Measurements from ENCODE around the gene SLC39A1. TPM values are rescaled to one million over a fixed set of nuclear protein-coding genes. Genes with fewer than 3 reads are reported as not detected.

Gene SLC39A1
- total RNA-seq, 1 experiment from 2014 or later = 226 TPM

Small RNA genes within 50 kb of the gene (small RNA-seq; reads per million reads assigned to genes)
- not detected for gene MIR6737

Other genes starting within 250 kb of the SLC39A1 start
- 23.4 and 28.9 TPM in 2 replicates for gene INTS3, start 235.5 kb downstream of the SLC39A1 start, total RNA-seq (2014; rRNA removed; shearing (Covaris generic))
- 13.8 and 14.7 TPM in 2 replicates for gene SLC27A3, start 188.1 kb downstream of the SLC39A1 start, total RNA-seq (2014; rRNA removed; shearing (Covaris generic))
- 4.2 and 5.1 TPM in 2 replicates for gene GATAD2B, start 40.6 kb downstream of the SLC39A1 start, total RNA-seq (2014; rRNA removed; shearing (Covaris generic))
- gene DENND4B, start 16.8 kb downstream of the SLC39A1 start, total RNA-seq (2014; rRNA removed; shearing (Covaris generic)) = 33.9 and 36.5 TPM in 2 replicates
- 15.5 and 16.5 TPM in 2 replicates for gene CRTC2, start 4.9 kb downstream of the SLC39A1 start, total RNA-seq (2014; rRNA removed; shearing (Covaris generic))
- gene CREB3L4, start 4.4 kb upstream of the SLC39A1 start, total RNA-seq (2014; rRNA removed; shearing (Covaris generic)) = 23.2 and 24.7 TPM in 2 replicates
- 281 and 318 TPM in 2 replicates for gene JTB, start 14.1 kb upstream of the SLC39A1 start, total RNA-seq (2014; rRNA removed; shearing (Covaris generic))
- 8.0 and 8.3 TPM in 2 replicates for gene RAB13, start 22.8 kb upstream of the SLC39A1 start, total RNA-seq (2014; rRNA removed; shearing (Covaris generic))
- gene RPS27, start 27.2 kb upstream of the SLC39A1 start, total RNA-seq (2014; rRNA removed; shearing (Covaris generic)) = 2,063 and 2,282 TPM in 2 replicates
- not detected in 2 replicates for gene NUP210L, start 191.5 kb upstream of the SLC39A1 start, total RNA-seq (2014; rRNA removed; shearing (Covaris generic))
- 308 and 315 TPM in 2 replicates for gene TPM3, start 228.6 kb upstream of the SLC39A1 start, total RNA-seq (2014; rRNA removed; shearing (Covaris generic))
- not detected in 2 replicates for gene CFAP141, start 242.8 kb upstream of the SLC39A1 start, total RNA-seq (2014; rRNA removed; shearing (Covaris generic))

All from HT-29 (cell line).